Measurements from ENCODE around the gene MAP2K3.

DNA sequence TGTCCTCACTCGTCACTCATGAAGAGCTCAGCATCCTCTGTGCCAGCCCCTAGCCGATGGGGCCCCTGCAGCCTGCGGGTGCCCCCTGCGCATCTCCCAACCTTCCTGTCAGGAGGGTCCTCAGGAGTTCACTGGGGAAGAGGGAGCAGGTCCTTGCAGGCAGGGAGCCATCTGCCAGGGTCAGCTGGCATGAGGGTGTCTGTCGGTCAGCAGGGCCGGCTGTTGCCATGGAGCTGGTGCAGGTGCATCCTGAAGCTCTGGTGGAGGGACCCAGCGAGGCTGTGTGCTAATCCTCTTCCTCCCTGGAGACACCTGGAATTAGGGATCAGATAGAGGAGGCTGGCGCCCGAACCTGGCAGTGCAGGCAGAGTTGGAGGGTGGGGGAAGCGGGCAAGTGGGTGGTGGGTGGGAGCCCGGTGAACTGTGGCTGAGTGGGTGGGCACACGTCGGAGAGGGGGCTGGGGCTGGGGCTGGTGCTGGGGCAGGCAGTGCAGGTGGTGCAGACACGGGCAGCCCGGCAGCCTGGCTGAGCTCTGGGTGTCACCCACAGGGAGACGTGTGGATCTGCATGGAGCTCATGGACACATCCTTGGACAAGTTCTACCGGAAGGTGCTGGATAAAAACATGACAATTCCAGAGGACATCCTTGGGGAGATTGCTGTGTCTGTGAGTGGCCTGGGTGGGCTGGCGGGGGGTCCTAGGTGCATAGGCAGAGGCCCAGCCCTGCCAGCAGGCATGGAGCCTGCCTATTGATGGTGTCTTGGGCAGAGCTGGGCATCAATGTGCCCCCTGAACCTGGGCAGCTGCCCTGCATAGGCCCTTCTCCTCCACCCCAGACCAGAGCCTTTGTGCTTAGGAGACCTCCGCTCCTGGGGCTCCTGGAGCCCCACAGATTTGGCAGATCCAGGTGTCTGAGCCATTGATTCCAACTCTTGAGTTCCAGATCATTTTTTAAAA lies 17.4 kb downstream of the MAP2K3 start:
- TF ChIP-seq CTCF (IDR thresholded peaks at IDR 0.05), result no peak
- no peak for TF ChIP-seq POLR2AphosphoS5 (IDR thresholded peaks at IDR 0.05)
